Vagina (tissue), 2 donors: ENCODE measurements around the gene HOXB7. TPM values are rescaled to one million over a fixed set of nuclear protein-coding genes. Genes with fewer than 3 reads are reported as not detected.

Experiments used
- DNase-seq, 2 donors: peaks; one replicate each; pipeline ENCODE4 v3.0.0-alpha.2; 2017; ENCODE audit errors: extremely low spot score in 2 of 2
- H3K27ac ChIP-seq: fragments of 200-600 bp; sonication (generic); one replicate; pipeline ENCODE4 v1.5.1; 2019
- H3K27me3 ChIP-seq: fragments of 200-600 bp; sonication (generic); one replicate; pipeline ENCODE4 v1.5.1; 2019
- H3K36me3 ChIP-seq, 2 donors: fragments of 200-600 bp; sonication (generic); one replicate each; pipeline ENCODE4 v1.5.1; 2017 to 2019
- H3K4me1 ChIP-seq: fragments of 200-600 bp; sonication (generic); one replicate; pipeline ENCODE4 v1.5.1; 2019
- H3K4me3 ChIP-seq, 2 donors: fragments of 200-600 bp; sonication (generic); 1 replicate in 1 of 2; 2 replicates in 1 of 2; pipeline ENCODE4 v1.5.1; 2016 to 2019
- H3K9me3 ChIP-seq: fragments of 200-600 bp; sonication (generic); one replicate; pipeline ENCODE4 v1.5.1; 2019
- POLR2A ChIP-seq, 2 donors: fragments of 450-650 bp; IDR thresholded peaks; one replicate each; pipeline ENCODE4 v1.6.1; 2017; ENCODE audit warnings: antibody characterized with exemption in 2 of 2, mild to moderate bottlenecking in 2 of 2, moderate library complexity in 2 of 2
- POLR2AphosphoS5 ChIP-seq, 2 donors: sonication (generic); formaldehyde crosslinking; IDR thresholded peaks; one replicate each; pipeline ENCODE4 v1.9.0; 2017; ENCODE audit warnings: antibody characterized with exemption in 2 of 2, mild to moderate bottlenecking in 2 of 2, low read depth in 1 of 2; ENCODE audit not compliant: insufficient read depth in 1 of 2
- intact Hi-C: fragments of 100-400 bp; cut with DNase I; formaldehyde crosslinking; loops from one replicate; pipeline ENCODE4 v1.15.1; 2023
- total RNA-seq: library from RNA; depleted of rRNA; stranded (reverse); fragments of >200 nt; gene quantifications from one replicate; pipeline ENCODE4 v1.2.3, GENCODE V29; 2016
- TF ChIP-seq, protein P1 (sequence below), 3 experiments: fragments of 450-650 bp in 2 of 3; fragments of 200-600 bp in 1 of 3; sonication (generic) in 1 of 3; IDR thresholded peaks; one replicate each; pipeline ENCODE4 v1.5.1; 2017 to 2019; ENCODE audit warnings: antibody characterized with exemption in 3 of 3, mild to moderate bottlenecking in 2 of 3, moderate library complexity in 2 of 3

HOXB7 gene
- total RNA-seq, 1 donor from 2014 or later: 3.2 TPM

- H3K27ac ChIP-seq: no peak overlapping the region
- peaks cover 9% of the 10 kb centered on the region for H3K4me1 ChIP-seq
- no peaks in the 10 kb centered on the region for H3K27me3 ChIP-seq
- intact Hi-C loops: no loop called here
- TF ChIP-seq, protein P1, sequence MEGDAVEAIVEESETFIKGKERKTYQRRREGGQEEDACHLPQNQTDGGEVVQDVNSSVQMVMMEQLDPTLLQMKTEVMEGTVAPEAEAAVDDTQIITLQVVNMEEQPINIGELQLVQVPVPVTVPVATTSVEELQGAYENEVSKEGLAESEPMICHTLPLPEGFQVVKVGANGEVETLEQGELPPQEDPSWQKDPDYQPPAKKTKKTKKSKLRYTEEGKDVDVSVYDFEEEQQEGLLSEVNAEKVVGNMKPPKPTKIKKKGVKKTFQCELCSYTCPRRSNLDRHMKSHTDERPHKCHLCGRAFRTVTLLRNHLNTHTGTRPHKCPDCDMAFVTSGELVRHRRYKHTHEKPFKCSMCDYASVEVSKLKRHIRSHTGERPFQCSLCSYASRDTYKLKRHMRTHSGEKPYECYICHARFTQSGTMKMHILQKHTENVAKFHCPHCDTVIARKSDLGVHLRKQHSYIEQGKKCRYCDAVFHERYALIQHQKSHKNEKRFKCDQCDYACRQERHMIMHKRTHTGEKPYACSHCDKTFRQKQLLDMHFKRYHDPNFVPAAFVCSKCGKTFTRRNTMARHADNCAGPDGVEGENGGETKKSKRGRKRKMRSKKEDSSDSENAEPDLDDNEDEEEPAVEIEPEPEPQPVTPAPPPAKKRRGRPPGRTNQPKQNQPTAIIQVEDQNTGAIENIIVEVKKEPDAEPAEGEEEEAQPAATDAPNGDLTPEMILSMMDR (IDR thresholded peaks at IDR 0.05): no peak
- TF ChIP-seq POLR2A (IDR thresholded peaks at IDR 0.05) (no peak), POLR2AphosphoS5 (IDR thresholded peaks at IDR 0.05; ENCODE audit: insufficient read depth in 1 of 2, low read depth in 1 of 2) (no peak)
- DNase-seq: no peak
- H3K36me3 ChIP-seq: no peaks in the 10 kb centered on the region
- no peak overlapping the region for H3K4me3 ChIP-seq
- no peaks in the 10 kb centered on the region for H3K9me3 ChIP-seq
These were observed 23.8 kb upstream of the HOXB7 start for GRCh38 chr17:48634493-48635208.

DNA sequence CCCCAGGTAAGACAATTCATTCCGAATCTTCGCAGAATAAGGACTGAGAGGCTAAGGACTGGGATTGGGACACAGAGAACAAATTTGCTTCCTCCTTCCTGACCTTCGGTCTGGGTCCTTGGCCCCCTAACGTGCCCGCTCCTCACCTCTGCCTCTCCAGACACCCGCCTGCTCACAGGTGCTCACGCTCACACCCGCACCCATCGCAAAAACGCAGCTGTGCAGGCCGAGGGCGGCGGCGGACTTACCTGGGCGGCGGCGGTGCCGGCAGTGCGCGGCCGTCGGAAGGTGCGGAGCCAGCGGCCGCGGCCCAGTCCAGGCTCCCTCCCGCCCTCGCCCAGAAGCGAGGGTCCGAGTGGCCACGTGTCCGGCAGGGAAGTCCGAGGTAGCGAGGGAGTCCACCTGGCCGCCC is 22.5 kb upstream of the HOXB7 start:
- TF ChIP-seq POLR2AphosphoS5 (IDR thresholded peaks at IDR 0.05; ENCODE audit: insufficient read depth in 1 of 2, low read depth in 1 of 2): no peak
- TF ChIP-seq, protein P1 (IDR thresholded peaks at IDR 0.05): no peak
- no peak for TF ChIP-seq POLR2A (IDR thresholded peaks at IDR 0.05)
- H3K4me1 ChIP-seq: peaks cover 9% of the 10 kb centered on the region
- H3K4me3 ChIP-seq: no peak overlapping the region
- no peak overlapping the region for H3K27ac ChIP-seq
- H3K27me3 ChIP-seq: no peaks in the 10 kb centered on the region
- no peaks in the 10 kb centered on the region for H3K36me3 ChIP-seq
- DNase-seq: no peak
- H3K9me3 ChIP-seq: no peaks in the 10 kb centered on the region
- intact Hi-C loops: no loop called here

DNA sequence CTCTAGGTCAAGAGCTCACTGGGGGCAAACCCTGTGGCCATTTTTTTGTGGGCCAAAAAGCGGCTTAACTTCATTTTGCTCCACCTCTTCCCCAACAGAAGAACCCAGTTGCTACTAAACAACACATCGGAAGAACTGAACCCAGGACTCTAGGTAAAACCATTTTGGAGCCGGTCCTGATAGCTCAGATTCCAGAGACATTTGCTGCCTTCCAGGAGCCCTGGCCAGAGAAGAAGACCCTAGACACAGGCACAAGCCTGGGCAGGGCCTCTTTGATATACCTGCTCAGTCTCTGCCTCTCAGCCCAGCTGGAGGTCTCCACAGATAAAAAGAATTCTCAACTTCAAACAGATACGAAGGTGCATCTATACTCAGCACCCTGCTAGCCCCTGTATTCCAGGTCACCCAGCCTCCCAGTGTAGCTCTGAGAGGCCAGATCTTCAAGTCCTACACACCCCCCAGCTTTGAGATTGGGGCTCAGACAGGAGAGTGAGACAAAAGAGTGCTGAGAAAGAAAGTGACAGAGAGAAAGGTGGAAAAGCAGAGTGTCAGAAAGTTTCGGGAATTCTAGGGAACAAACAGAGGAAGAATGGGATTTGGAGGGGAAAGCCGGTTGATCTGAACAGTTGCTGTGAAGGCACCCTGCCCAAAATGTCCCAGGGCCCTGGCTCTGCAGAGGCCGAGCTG is 21.9 kb upstream of the HOXB7 start:
- Histone ChIP-seq H3K36me3 (no peaks in the 10 kb centered on the region), H3K4me1 (peaks cover 9% of the 10 kb centered on the region), H3K4me3 (no peak overlapping the region), H3K9me3 (no peaks in the 10 kb centered on the region), H3K27me3 (no peaks in the 10 kb centered on the region), H3K27ac (no peak overlapping the region)
- TF ChIP-seq POLR2A (IDR thresholded peaks at IDR 0.05) (no peak), POLR2AphosphoS5 (IDR thresholded peaks at IDR 0.05; ENCODE audit: insufficient read depth in 1 of 2, low read depth in 1 of 2) (no peak)
- TF ChIP-seq, protein P1 (IDR thresholded peaks at IDR 0.05): no peak
- no peak for DNase-seq
- intact Hi-C loops: no loop called here

DNA sequence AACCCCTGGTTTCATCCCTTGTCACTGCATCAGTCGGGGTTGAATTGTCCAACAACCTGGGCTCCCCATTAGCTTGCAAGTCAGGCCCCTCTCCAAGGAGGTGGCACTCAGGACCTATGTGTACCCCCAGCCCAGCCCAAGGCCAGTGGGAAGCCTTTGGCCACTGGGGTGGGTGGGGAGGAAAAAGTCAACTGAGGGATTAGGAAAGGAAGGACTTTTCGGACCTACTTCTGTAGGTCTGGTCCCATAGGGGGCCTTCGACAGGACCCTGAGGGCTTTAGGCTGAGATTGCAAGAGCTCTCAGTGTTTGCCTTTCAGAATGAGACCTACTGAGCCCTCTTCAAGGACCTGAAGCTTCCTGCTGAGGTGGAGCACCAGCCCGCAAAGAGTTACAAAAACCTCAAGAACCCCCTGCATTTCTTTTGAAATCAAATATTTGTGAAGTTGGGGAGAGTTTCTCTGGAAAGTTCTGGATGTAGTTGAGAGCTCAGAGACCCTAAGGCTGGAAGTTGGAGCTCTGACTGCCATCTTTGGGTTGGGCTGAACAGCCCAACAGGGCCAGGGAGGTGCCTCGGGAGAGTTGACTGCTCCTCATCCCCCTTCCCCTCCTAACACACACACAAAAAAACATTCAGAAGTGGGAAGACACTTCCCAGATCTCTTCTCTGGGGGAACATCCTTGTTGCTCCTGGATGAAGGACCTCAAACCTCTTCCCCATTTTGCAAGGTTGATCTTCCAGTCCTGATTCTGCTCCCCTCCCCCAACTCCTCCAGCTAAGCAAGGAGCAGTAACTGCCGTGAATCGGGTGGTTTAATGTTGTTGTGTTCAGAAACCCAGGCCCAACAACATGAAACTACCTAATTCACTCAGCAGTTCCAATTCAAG is 21.1 kb upstream of the HOXB7 start:
- H3K27ac ChIP-seq: no peak overlapping the region
- TF ChIP-seq POLR2AphosphoS5 (IDR thresholded peaks at IDR 0.05; ENCODE audit: insufficient read depth in 1 of 2, low read depth in 1 of 2) (no peak), POLR2A (IDR thresholded peaks at IDR 0.05) (no peak)
- TF ChIP-seq, protein P1 (IDR thresholded peaks at IDR 0.05): no peak
- no peaks in the 10 kb centered on the region for H3K36me3 ChIP-seq
- no peak for DNase-seq
- H3K9me3 ChIP-seq: no peaks in the 10 kb centered on the region
- peaks cover 9% of the 10 kb centered on the region for H3K4me1 ChIP-seq
- peaks cover 1% of the 10 kb centered on the region for H3K27me3 ChIP-seq
- no peak overlapping the region for H3K4me3 ChIP-seq
- intact Hi-C loops: no loop called here
